Measurements from ENCODE around the gene CLIP2.

- peak in 2 of 6 experiments; percentile 15 to 24 for TF ChIP-seq CTCF (IDR thresholded peaks at IDR 0.05)
- TF ChIP-seq POLR2A (IDR thresholded peaks at IDR 0.05), result no peak
Measured at GRCh38 chr7:74405191-74405898, 116.1 kb downstream of the CLIP2 start.

Measured in Peyer's patch (tissue), 4 donors.